ENCODE data around the gene CAMK1D. TPM values are rescaled to one million over a fixed set of nuclear protein-coding genes. Genes with fewer than 3 reads are reported as not detected.

CAMK1D gene
- total RNA-seq, 2 experiments from 2014 or later, result 28.8 to 35.3 TPM

DNA sequence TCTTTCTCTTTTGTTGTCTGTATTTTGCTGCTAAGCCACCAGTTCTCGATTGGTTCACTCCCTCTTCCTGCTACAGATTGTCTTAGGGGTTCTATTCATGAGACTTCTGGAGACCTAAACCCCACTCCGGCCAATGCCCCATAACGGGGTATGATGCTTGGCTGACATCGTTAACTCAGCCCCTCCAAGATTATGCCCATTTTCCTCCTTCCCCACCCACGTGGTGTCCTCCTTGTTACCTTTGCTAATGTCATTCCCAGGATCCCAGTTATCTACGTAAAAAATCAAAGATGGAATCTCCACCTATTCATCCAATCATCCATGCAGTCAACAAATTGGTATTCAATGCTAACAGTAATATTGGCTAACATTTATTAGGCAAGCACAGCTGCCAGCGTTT lies 228.3 kb downstream of the CAMK1D start:
- Histone ChIP-seq H3K36me3 (ENCODE audit: insufficient read depth, low read length) (no peaks in the 10 kb centered on the region), H3K27me3 (ENCODE audit: control insufficient read depth in 1 of 2, insufficient read depth in 2 of 2, low read length in 2 of 2) (no peaks in the 10 kb centered on the region), H3K9me3 (ENCODE audit: control insufficient read depth in 1 of 2, insufficient read depth in 1 of 2, low read length in 2 of 2) (peaks cover 0 to 4% of the 10 kb centered on the region in 2 experiments), H3K4me3 (ENCODE audit: low read length) (no peak overlapping the region), H3K4me1 (ENCODE audit: insufficient read depth, low read length) (no peaks in the 10 kb centered on the region), H3K27ac (ENCODE audit: low read depth in 1 of 2, low read length in 2 of 2) (no peak overlapping the region)
- ChIA-PET CTCF (no interaction called here), POLR2A (interaction anchor here (0.6 kb wide), 1 partner anchor 442 kb away, joined by 3 read pairs; no protein-coding TSS in a partner anchor)
- Mint-ChIP-seq H3K9me3 (peaks cover 5% of the 10 kb centered on the region), H3K27me3 (no peaks in the 10 kb centered on the region), H3K4me1 (ENCODE audit: low read depth) (peaks cover 37% of the 10 kb centered on the region), H3K4me3 (no peak overlapping the region), H3K27ac (no peak overlapping the region), H3K36me3 (ENCODE audit: low read depth) (peaks cover 20% of the 10 kb centered on the region)
- TF ChIP-seq, protein P1, sequence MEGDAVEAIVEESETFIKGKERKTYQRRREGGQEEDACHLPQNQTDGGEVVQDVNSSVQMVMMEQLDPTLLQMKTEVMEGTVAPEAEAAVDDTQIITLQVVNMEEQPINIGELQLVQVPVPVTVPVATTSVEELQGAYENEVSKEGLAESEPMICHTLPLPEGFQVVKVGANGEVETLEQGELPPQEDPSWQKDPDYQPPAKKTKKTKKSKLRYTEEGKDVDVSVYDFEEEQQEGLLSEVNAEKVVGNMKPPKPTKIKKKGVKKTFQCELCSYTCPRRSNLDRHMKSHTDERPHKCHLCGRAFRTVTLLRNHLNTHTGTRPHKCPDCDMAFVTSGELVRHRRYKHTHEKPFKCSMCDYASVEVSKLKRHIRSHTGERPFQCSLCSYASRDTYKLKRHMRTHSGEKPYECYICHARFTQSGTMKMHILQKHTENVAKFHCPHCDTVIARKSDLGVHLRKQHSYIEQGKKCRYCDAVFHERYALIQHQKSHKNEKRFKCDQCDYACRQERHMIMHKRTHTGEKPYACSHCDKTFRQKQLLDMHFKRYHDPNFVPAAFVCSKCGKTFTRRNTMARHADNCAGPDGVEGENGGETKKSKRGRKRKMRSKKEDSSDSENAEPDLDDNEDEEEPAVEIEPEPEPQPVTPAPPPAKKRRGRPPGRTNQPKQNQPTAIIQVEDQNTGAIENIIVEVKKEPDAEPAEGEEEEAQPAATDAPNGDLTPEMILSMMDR (IDR thresholded peaks at IDR 0.05), result no peak
- ATAC-seq (ENCODE audit: poor library complexity), result no peak
- DNase-seq, result no peak
- intact Hi-C loops (cut with DNase I, micrococcal nuclease), result no loop called here

DNA sequence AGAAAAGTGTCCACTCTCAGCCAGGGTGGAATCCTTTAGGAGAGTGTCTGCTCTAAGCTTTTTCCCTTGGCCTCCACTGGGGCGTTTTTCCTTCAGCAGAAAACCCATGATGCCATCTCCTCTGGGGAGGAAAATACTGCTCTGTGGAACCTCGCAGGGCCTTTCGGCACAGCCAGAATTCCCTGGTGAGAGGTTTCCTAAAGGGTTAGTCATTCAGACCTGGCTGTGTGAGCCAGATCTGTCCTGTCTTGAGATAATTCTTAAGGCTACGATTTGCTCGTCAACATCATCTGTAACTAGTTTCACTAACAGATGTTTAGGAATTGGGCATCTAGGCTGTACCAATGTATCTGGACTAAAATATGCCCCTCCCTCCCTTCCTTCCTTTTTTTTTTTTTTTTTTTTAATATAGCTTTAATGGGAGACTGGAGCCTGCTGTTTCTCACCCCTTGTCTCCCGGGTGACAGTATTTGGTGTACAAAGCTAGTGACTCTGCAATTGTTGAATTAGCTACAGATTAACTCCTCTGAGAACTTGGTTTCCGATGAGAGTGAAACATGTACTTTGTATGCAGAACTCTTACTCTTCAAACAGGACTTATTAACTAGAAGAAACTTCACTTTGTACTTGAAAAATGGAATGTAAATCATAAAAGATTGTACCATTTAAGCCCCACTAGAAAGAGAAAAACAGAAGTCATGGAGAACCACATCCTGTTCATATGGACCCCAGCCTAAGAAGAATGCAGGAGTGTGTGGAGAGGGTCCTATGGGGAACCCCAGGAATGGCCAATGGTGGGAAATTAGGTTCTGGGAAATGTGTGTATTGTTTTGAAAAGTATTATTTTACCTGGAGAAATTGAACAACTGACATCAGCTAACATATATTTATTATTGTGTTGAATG lies 230.9 kb downstream of the CAMK1D start:
- TF ChIP-seq, protein P1 (IDR thresholded peaks at IDR 0.05), result no peak
- ATAC-seq (ENCODE audit: poor library complexity), result no peak
- Histone ChIP-seq H3K4me3 (ENCODE audit: low read length) (no peak overlapping the region), H3K27ac (ENCODE audit: low read depth in 1 of 2, low read length in 2 of 2) (no peak overlapping the region), H3K36me3 (ENCODE audit: insufficient read depth, low read length) (no peaks in the 10 kb centered on the region), H3K27me3 (ENCODE audit: control insufficient read depth in 1 of 2, insufficient read depth in 2 of 2, low read length in 2 of 2) (no peaks in the 10 kb centered on the region), H3K4me1 (ENCODE audit: insufficient read depth, low read length) (no peaks in the 10 kb centered on the region), H3K9me3 (ENCODE audit: control insufficient read depth in 1 of 2, insufficient read depth in 1 of 2, low read length in 2 of 2) (peaks cover under 1 to 12% of the 10 kb centered on the region in 2 experiments)
- intact Hi-C loops (cut with DNase I, micrococcal nuclease), result no loop called here
- H3K4me1 Mint-ChIP-seq (ENCODE audit: low read depth), result peaks cover 53% of the 10 kb centered on the region
- ChIA-PET POLR2A (interaction anchor here (0.8 kb wide), 1 partner anchor 8 kb away, joined by 5 read pairs; no protein-coding TSS in a partner anchor), CTCF (interaction anchor here (0.9 kb wide), 1 partner anchor 121 kb away, joined by 4 read pairs; no protein-coding TSS in a partner anchor)
- no peaks in the 10 kb centered on the region for H3K27me3 Mint-ChIP-seq
- DNase-seq, result no peak
- peaks cover 19% of the 10 kb centered on the region for H3K36me3 Mint-ChIP-seq (ENCODE audit: low read depth)
- peaks cover 5% of the 10 kb centered on the region for H3K9me3 Mint-ChIP-seq
- peak overlapping the region; percentile 3 for H3K27ac Mint-ChIP-seq
- H3K4me3 Mint-ChIP-seq, result no peak overlapping the region

DNA sequence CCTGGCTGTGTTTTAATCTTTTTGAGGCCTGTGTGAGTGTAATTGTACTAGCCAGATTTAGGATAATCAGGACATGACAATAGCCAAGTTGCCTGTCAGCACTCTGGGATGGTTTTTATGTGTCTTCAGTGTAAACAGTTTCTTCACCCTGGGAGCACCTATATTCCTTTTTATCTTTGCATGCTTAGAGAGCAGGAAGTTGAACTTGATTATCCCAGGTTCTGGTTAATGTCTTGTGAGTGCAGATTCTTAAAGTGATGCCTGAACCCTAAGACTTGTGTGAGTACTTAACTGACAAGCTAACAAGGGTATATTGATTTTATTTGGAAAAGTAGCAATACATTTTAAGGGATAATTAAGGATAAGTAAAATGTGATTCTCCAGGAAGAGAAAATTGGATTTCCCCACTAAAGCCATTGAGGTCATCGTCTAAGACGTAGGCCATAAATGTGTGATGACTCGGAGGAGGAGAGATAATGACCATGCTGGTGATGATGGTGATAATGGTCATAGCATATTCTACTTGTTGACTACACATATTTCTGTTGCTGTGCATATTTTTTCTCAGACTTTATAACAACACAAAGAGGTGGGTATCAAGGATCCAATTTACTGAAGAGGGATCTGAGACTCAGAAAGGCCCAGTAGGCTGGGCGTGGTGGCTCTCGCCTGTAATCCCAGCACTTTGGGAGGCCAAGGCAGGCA lies 234.7 kb downstream of the CAMK1D start:
- H3K4me1 Mint-ChIP-seq (ENCODE audit: low read depth), result peaks cover 83% of the 10 kb centered on the region

More for the DNA sequence above, 234.7 kb downstream of the CAMK1D start:
- Histone ChIP-seq H3K4me1 (ENCODE audit: insufficient read depth, low read length) (peaks cover 25% of the 10 kb centered on the region), H3K27me3 (ENCODE audit: control insufficient read depth in 1 of 2, insufficient read depth in 2 of 2, low read length in 2 of 2) (no peaks in the 10 kb centered on the region), H3K36me3 (ENCODE audit: insufficient read depth, low read length) (no peaks in the 10 kb centered on the region), H3K9me3 (ENCODE audit: control insufficient read depth in 1 of 2, insufficient read depth in 1 of 2, low read length in 2 of 2) (peaks cover 6 to 13% of the 10 kb centered on the region in 2 experiments), H3K4me3 (ENCODE audit: low read length) (no peak overlapping the region), H3K27ac (ENCODE audit: low read depth in 1 of 2, low read length in 2 of 2) (no peak overlapping the region)
- H3K4me3 Mint-ChIP-seq, result no peak overlapping the region
- no peaks in the 10 kb centered on the region for H3K27me3 Mint-ChIP-seq
- ChIA-PET CTCF (no interaction called here), POLR2A (interaction anchor here (1.9 kb wide), 1 partner anchor 22 kb away, joined by 7 read pairs; no protein-coding TSS in a partner anchor)
- peaks cover 17% of the 10 kb centered on the region for H3K36me3 Mint-ChIP-seq (ENCODE audit: low read depth)
- peaks cover 5% of the 10 kb centered on the region for H3K9me3 Mint-ChIP-seq
- TF ChIP-seq, protein P1 (IDR thresholded peaks at IDR 0.05), result no peak
- no peak for DNase-seq
- intact Hi-C loops (cut with DNase I, micrococcal nuclease), result no loop called here
- no peak overlapping the region for H3K27ac Mint-ChIP-seq
- ATAC-seq (ENCODE audit: poor library complexity), result no peak

Measured in CD4-positive, alpha-beta T cell (primary cell).